ENCODE results near the gene FURIN.

FURIN gene

DNA sequence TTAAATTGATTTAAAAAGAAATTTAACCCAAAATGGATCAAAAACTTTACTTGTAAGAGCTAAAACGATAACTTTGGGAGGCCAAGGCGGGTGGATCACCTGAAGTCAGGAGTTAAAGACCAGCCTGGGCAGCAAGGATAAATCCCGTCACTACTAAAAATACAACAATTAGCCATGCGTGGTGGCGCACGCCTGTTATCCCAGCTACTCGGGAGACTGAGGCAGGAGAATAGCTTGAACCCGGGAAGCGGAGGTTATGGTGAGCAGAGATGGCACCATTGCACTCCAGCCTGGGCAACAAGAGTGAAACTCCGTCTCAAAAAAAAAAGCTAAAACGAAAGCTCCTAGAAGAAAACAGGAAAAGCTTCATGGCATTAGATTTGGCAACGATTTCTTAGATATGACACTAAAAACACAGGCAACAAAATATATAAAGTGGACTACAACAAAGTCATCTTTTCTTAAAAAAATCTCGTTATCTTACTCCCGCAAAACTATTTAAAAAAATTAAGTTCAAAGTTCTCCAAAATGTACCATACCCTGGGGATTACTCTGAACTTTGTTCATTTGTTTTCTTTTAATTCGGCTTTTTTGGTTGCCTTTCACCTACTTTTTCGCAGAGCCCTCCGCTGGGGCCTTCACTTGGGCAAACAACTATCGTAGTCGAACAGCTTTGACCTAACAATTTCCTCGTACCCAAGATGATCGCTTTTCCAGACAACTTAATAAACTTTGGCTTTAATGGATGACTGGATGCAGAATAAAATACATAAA lies 61.0 kb downstream of the FURIN start:
- 100% methylated on average over 2 of the region's 21 CpGs; no CpG with 5 or more reads in 1 of the 2 donors for WGBS, 2 donors (ENCODE audit: extremely low coverage in 2 of 2, insufficient read length in 2 of 2, insufficient replicate concordance in 1 of 2)

DNA sequence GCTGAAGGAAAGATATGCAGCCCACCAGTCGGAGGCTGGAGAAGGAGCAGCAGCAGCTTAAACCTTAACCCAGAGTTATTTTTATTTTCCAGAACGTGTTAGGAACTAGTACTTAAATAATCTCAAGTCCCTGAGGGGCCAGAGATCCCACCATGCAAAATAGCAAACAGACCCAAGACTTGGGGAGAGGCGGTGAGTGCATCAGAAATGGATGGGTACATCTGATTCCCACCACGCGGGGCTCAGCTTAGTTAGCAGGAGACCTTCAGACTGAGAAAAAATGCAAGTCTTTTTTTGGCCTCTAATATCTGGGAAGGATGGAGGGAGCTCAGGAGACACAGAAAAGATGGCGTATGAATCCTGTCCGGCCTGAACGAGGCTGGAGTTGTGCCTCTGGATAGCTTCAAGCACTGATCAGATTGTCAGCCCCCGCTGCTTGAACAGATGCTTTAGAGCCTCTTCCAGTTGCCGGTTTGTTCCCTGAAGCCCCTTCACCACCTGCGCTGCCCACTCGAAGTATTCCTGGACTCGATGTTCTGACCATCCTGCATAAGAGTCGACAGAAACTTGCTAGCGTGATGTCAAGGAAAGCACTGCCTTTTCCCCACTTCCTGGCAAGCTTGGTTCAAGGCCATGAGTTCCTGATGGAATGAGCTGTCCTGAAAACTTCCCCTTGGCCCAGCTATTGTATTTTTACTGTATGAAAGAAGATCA lies 62.6 kb downstream of the FURIN start:
- Histone ChIP-seq H4K91ac (ENCODE audit: low read depth, low read length, poor library complexity) (no peak overlapping the region), H2AK5ac (ENCODE audit: low read depth, low read length) (no peak overlapping the region), H3K4ac (ENCODE audit: low read length) (no peak overlapping the region), H3K23ac (ENCODE audit: low read depth, low read length, poor library complexity) (no peak overlapping the region), H3K4me2 (ENCODE audit: insufficient read depth, low read length, poor library complexity, severe bottlenecking) (no peak overlapping the region), H2BK12ac (ENCODE audit: low read length) (no peak overlapping the region), H3K27ac (replicated peaks; ENCODE audit: low read length) (no peak overlapping the region), H3K4me3 (ENCODE audit: low read length in 2 of 2) (peak overlapping the region in 1 of 2 donors; percentile 61), H3K9ac (ENCODE audit: low read depth, low read length, poor library complexity) (no peak overlapping the region), H2AFZ (ENCODE audit: low read length) (no peak overlapping the region), H3K4me1 (ENCODE audit: control insufficient read depth in 2 of 2, insufficient read depth in 1 of 2, low read depth in 1 of 2, low read length in 2 of 2) (peaks cover 9 to 12% of the 10 kb centered on the region in 2 donors), H2BK15ac (ENCODE audit: low read length) (no peak overlapping the region), H3K36me3 (replicated peaks in 1 of 2; ENCODE audit: control insufficient read depth in 2 of 2, insufficient read depth in 2 of 2, low read length in 2 of 2) (no peaks in the 10 kb centered on the region), H4K8ac (ENCODE audit: low read depth, low read length) (no peak overlapping the region), H3K79me1 (ENCODE audit: low read depth, low read length) (no peaks in the 10 kb centered on the region), H2BK5ac (ENCODE audit: low read length) (no peak overlapping the region), H3K14ac (ENCODE audit: low read length) (no peak overlapping the region), H2BK120ac (ENCODE audit: low read depth, low read length) (no peak overlapping the region), H3K27me3 (ENCODE audit: control insufficient read depth in 3 of 3, insufficient read depth in 3 of 3, low read depth in 1 of 3, low read length in 3 of 3) (peaks cover 0 to 5% (median 4%) of the 10 kb centered on the region in 3 experiments), H3K18ac (ENCODE audit: low read length) (no peak overlapping the region), H3K9me3 (replicated peaks in 1 of 2; ENCODE audit: control insufficient read depth in 2 of 2, insufficient read depth in 1 of 2, low read depth in 1 of 2, low read length in 2 of 2) (no peaks in the 10 kb centered on the region)
- WGBS, 2 donors (ENCODE audit: extremely low coverage in 2 of 2, insufficient read length in 2 of 2, insufficient replicate concordance in 1 of 2), result no CpG with 5 or more reads among the region's 15 CpGs
- DNase-seq (ENCODE audit: low spot score), result no peak

More for the DNA sequence above, 61.0 kb downstream of the FURIN start:
- Histone ChIP-seq H2BK15ac (ENCODE audit: low read length) (no peak overlapping the region), H3K14ac (ENCODE audit: low read length) (no peak overlapping the region), H3K4me3 (ENCODE audit: low read length in 2 of 2) (no peak overlapping the region), H3K27ac (replicated peaks; ENCODE audit: low read length) (no peak overlapping the region), H3K27me3 (ENCODE audit: control insufficient read depth in 3 of 3, insufficient read depth in 3 of 3, low read depth in 1 of 3, low read length in 3 of 3) (peaks cover 0 to 5% (median 4%) of the 10 kb centered on the region in 3 experiments), H2AFZ (ENCODE audit: low read length) (no peak overlapping the region), H2BK5ac (ENCODE audit: low read length) (peak overlapping the region; percentile 19), H3K36me3 (replicated peaks in 1 of 2; ENCODE audit: control insufficient read depth in 2 of 2, insufficient read depth in 2 of 2, low read length in 2 of 2) (no peaks in the 10 kb centered on the region), H3K4me1 (ENCODE audit: control insufficient read depth in 2 of 2, insufficient read depth in 1 of 2, low read depth in 1 of 2, low read length in 2 of 2) (peaks cover 4 to 6% of the 10 kb centered on the region in 2 donors), H3K4ac (ENCODE audit: low read length) (no peak overlapping the region), H3K9ac (ENCODE audit: low read depth, low read length, poor library complexity) (no peak overlapping the region), H3K18ac (ENCODE audit: low read length) (no peak overlapping the region), H2BK12ac (ENCODE audit: low read length) (no peak overlapping the region), H4K8ac (ENCODE audit: low read depth, low read length) (no peak overlapping the region), H3K23ac (ENCODE audit: low read depth, low read length, poor library complexity) (no peak overlapping the region), H4K91ac (ENCODE audit: low read depth, low read length, poor library complexity) (no peak overlapping the region), H3K4me2 (ENCODE audit: insufficient read depth, low read length, poor library complexity, severe bottlenecking) (no peak overlapping the region), H2BK120ac (ENCODE audit: low read depth, low read length) (no peak overlapping the region), H2AK5ac (ENCODE audit: low read depth, low read length) (no peak overlapping the region), H3K79me1 (ENCODE audit: low read depth, low read length) (no peaks in the 10 kb centered on the region), H3K9me3 (replicated peaks in 1 of 2; ENCODE audit: control insufficient read depth in 2 of 2, insufficient read depth in 1 of 2, low read depth in 1 of 2, low read length in 2 of 2) (no peaks in the 10 kb centered on the region)
- no peak for DNase-seq (ENCODE audit: low spot score)

DNA sequence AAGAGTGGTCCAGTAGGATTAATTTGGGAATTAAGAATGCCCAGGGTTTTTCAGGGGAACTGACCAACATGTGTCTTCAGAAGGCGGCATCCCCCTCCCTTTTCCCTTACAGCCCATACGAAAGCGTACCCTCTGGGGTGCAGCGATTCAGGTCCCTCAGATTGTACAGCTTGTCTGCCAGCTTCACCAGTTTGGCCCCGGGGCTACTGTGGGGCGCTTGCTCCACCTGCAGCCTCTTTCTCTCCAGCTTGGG lies 63.1 kb downstream of the FURIN start:
- no CpG with 5 or more reads among the region's 6 CpGs for WGBS, 2 donors (ENCODE audit: extremely low coverage in 2 of 2, insufficient read length in 2 of 2, insufficient replicate concordance in 1 of 2)
- no peaks in the 10 kb centered on the region for H3K79me1 ChIP-seq (ENCODE audit: low read depth, low read length)
- peak overlapping the region; percentile 99 for H3K4me2 ChIP-seq (ENCODE audit: insufficient read depth, low read length, poor library complexity, severe bottlenecking)
- H3K27me3 ChIP-seq (ENCODE audit: control insufficient read depth in 3 of 3, insufficient read depth in 3 of 3, low read depth in 1 of 3, low read length in 3 of 3), result peaks cover 0 to 5% (median 4%) of the 10 kb centered on the region in 3 experiments
- no peak overlapping the region for H3K18ac ChIP-seq (ENCODE audit: low read length)
- peak overlapping the region; percentile 68 for H2BK120ac ChIP-seq (ENCODE audit: low read depth, low read length)
- no peak overlapping the region for H3K4ac ChIP-seq (ENCODE audit: low read length)
- H4K91ac ChIP-seq (ENCODE audit: low read depth, low read length, poor library complexity), result no peak overlapping the region
- H3K9ac ChIP-seq (ENCODE audit: low read depth, low read length, poor library complexity), result no peak overlapping the region
- peak overlapping the region in 1 of 2 donors; percentile 61 for H3K4me3 ChIP-seq (ENCODE audit: low read length in 2 of 2)
- DNase-seq (ENCODE audit: low spot score), result no peak
- no peak overlapping the region for H3K14ac ChIP-seq (ENCODE audit: low read length)
- H2AFZ ChIP-seq (ENCODE audit: low read length), result peak overlapping the region; percentile 86
- H3K23ac ChIP-seq (ENCODE audit: low read depth, low read length, poor library complexity), result peak overlapping the region; percentile 60
- peaks cover 14 to 15% of the 10 kb centered on the region in 2 donors for H3K4me1 ChIP-seq (ENCODE audit: control insufficient read depth in 2 of 2, insufficient read depth in 1 of 2, low read depth in 1 of 2, low read length in 2 of 2)
- no peak overlapping the region for H2AK5ac ChIP-seq (ENCODE audit: low read depth, low read length)
- H3K9me3 ChIP-seq (replicated peaks in 1 of 2; ENCODE audit: control insufficient read depth in 2 of 2, insufficient read depth in 1 of 2, low read depth in 1 of 2, low read length in 2 of 2), result no peaks in the 10 kb centered on the region
- H2BK12ac ChIP-seq (ENCODE audit: low read length), result no peak overlapping the region
- H3K27ac ChIP-seq (replicated peaks; ENCODE audit: low read length), result no peak overlapping the region
- no peak overlapping the region for H2BK15ac ChIP-seq (ENCODE audit: low read length)
- H3K36me3 ChIP-seq (replicated peaks in 1 of 2; ENCODE audit: control insufficient read depth in 2 of 2, insufficient read depth in 2 of 2, low read length in 2 of 2), result peaks cover 0 to 4% of the 10 kb centered on the region in 2 donors
- no peak overlapping the region for H4K8ac ChIP-seq (ENCODE audit: low read depth, low read length)
- no peak overlapping the region for H2BK5ac ChIP-seq (ENCODE audit: low read length)
